Activated CD4-positive, alpha-beta memory T cell treated with anti-CD3 and anti-CD28 coated beads, Interleukin-2, amount 10 ng/mL, durations not matched to agents 7 days and 5 days (primary cell): ENCODE results near the gene PLA1A. TPM values are rescaled to one million over a fixed set of nuclear protein-coding genes. Genes with fewer than 3 reads are reported as not detected.
A peak's percentile ranks its signal among the peaks of the same experiment; 100 is the strongest.
"Not testable (repeated sequence)": the region's sequence is repeated elsewhere in the genome, so short reads cannot be mapped to it uniquely, and the experiment has no call there.

Experiments
- CTCF ChIA-PET: fragments of 350-600 bp; sonication (Branson Sonifier 250); formaldehyde crosslinking; loops from one replicate; lab custom pipeline; 2021; ENCODE audit warnings: antibody characterized with exemption, inconsistent platforms; lab: Charles Lee
- POLR2A ChIA-PET: fragments of 350-600 bp; sonication (Branson Sonifier 250); formaldehyde crosslinking; loops from one replicate; lab custom pipeline; 2021; ENCODE audit warnings: antibody characterized with exemption; lab: Charles Lee
- DNase-seq: peaks from one replicate; pipeline ENCODE4 v3.0.0-alpha.2; 2020
- H3K27ac Mint-ChIP-seq: one replicate; pipeline ENCODE4 v1.8.0; 2021; ENCODE audit warnings: mild to moderate bottlenecking, mixed read lengths
- H3K27me3 Mint-ChIP-seq: one replicate; pipeline ENCODE4 v1.8.0; 2021; ENCODE audit warnings: mixed read lengths
- H3K36me3 Mint-ChIP-seq: one replicate; pipeline ENCODE4 v1.8.0; 2021; ENCODE audit warnings: low read depth, mixed read lengths
- H3K4me1 Mint-ChIP-seq: one replicate; pipeline ENCODE4 v1.8.0; 2021; ENCODE audit warnings: mixed read lengths
- H3K4me3 Mint-ChIP-seq: one replicate; pipeline ENCODE4 v1.8.0; 2021; ENCODE audit warnings: mild to moderate bottlenecking, mixed read lengths
- H3K9me3 Mint-ChIP-seq: one replicate; pipeline ENCODE4 v1.8.0; 2021; ENCODE audit warnings: mixed read lengths
- total RNA-seq, 2 experiments: library from RNA; stranded (reverse); gene quantifications; one replicate each; pipeline ENCODE4 v1.2.3, GENCODE V29; 2021

PLA1A gene
- total RNA-seq, 2 experiments from 2014 or later: 0.25 TPM; not detected in 1

GRCh38 chr3:119558626-119559317, 38.9 kb upstream of the PLA1A start:
- peak overlapping the region; percentile 80 for H3K27ac Mint-ChIP-seq
- H3K4me1 Mint-ChIP-seq: peaks cover 76% of the 10 kb centered on the region
- H3K9me3 Mint-ChIP-seq: no peaks in the 10 kb centered on the region
- peaks cover 48% of the 10 kb centered on the region for H3K36me3 Mint-ChIP-seq
- H3K27me3 Mint-ChIP-seq: no peaks in the 10 kb centered on the region
- no peak for DNase-seq
- peak overlapping the region; percentile 70 for H3K4me3 Mint-ChIP-seq
- POLR2A ChIA-PET: interaction anchor here (1.0 to 6.0 kb wide), 11 partner anchors 14 to 535 kb away, joined by 3 to 32 read pairs (median 7); partner anchors contain the start of genes ADPRH, COX17, POGLUT1 and TIMMDC1
- CTCF ChIA-PET: interaction anchor here (0.6 to 4.3 kb wide), 18 partner anchors 9 to 537 kb away, joined by 3 to 21 read pairs (median 4); partner anchors contain the start of genes ADPRH, COX17, TIMMDC1 and TMEM39A

GRCh38 chr3:119559441-119559963, 38.2 kb upstream of the PLA1A start, which contains the start of gene CD80:
Gene CD80, minus strand, starts transcription at chr3:119559614. Its CDS starts 1,886 bp downstream, at chr3:119557728.
- Mint-ChIP-seq H3K27ac (peak within 1 kb of the TSS; percentile 80), H3K36me3 (peaks cover 44% of the 10 kb centered on the region), H3K4me3 (peak within 1 kb of the TSS; percentile 70), H3K27me3 (no peaks in the 10 kb centered on the region), H3K9me3 (no peaks in the 10 kb centered on the region), H3K4me1 (peaks cover 70% of the 10 kb centered on the region)
- CTCF ChIA-PET: interaction anchor here (0.7 to 4.3 kb wide), 22 partner anchors 9 to 168 kb away, joined by 3 to 21 read pairs (median 4); partner anchors contain the start of genes ADPRH, COX17, TIMMDC1 and TMEM39A
- DNase-seq: peak; percentile 87
- POLR2A ChIA-PET: interaction anchor here (0.9 to 6.0 kb wide), 12 partner anchors 14 to 534 kb away, joined by 3 to 32 read pairs (median 5); partner anchors contain the start of genes ADPRH, COX17, POGLUT1 and TIMMDC1

GRCh38 chr3:119560160-119560559, 37.5 kb upstream of the PLA1A start:
- ChIA-PET POLR2A (interaction anchor here (0.9 to 6.0 kb wide), 7 partner anchors 21 to 116 kb away, joined by 3 to 32 read pairs (median 27); partner anchors contain the start of genes ADPRH, COX17, TIMMDC1 and TMEM39A), CTCF (interaction anchor here (0.7 to 4.3 kb wide), 13 partner anchors 10 to 135 kb away, joined by 3 to 21 read pairs (median 4); partner anchors contain the start of genes ADPRH, COX17 and TMEM39A)
- Mint-ChIP-seq H3K4me1 (peaks cover 63% of the 10 kb centered on the region), H3K36me3 (peaks cover 38% of the 10 kb centered on the region), H3K27me3 (no peaks in the 10 kb centered on the region), H3K27ac (peak overlapping the region; percentile 80), H3K4me3 (no peak overlapping the region), H3K9me3 (no peaks in the 10 kb centered on the region)
- no peak for DNase-seq

DNA sequence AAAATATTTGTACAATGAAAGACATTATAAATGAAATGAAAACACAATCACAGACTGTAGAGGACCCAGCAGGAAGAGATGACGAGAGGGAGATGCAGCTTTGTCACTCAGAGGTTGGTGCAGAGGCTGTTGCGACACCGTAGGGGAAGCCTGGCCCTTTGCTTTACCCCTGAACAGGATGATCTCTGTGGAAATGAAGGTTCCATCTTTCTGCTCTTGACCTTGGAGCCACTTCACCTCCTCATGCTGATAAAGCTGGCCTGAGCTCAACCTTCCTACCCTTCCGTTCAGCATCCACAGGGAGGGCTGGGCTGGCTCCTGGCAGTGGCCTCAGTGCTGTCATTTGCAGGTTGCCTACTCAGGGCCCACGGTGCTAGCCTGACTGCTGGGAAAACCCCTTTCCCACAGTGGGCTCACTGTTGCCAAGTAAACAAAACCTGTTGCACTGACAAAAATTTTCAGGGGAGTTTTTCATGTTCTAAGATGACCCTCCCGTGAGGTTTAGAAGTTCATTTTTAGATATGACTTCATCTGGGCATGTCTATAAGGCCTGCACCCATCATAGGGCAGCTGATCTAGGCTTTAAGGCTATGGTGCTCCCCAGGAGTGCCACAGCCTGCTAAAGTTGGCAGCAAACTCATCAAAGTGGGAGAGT, 35.3 kb upstream of the PLA1A start:
- ChIA-PET POLR2A (interaction anchor here (0.8 to 2.0 kb wide), 4 partner anchors 64 to 268 kb away, joined by 3 to 8 read pairs (median 5); partner anchors contain the start of genes ARHGAP31, TIMMDC1 and TMEM39A), CTCF (interaction anchor here (1.2 to 1.5 kb wide), 2 partner anchors 15 to 118 kb away, joined by 4 to 5 read pairs; no protein-coding TSS in a partner anchor)
- peak; percentile 56 for DNase-seq
- no peaks in the 10 kb centered on the region for H3K9me3 Mint-ChIP-seq
- H3K27me3 Mint-ChIP-seq: peaks cover 6% of the 10 kb centered on the region
- peak overlapping the region; percentile 43 for H3K4me3 Mint-ChIP-seq
- H3K36me3 Mint-ChIP-seq: peaks cover 19% of the 10 kb centered on the region
- peaks cover 49% of the 10 kb centered on the region for H3K4me1 Mint-ChIP-seq
- H3K27ac Mint-ChIP-seq: peak overlapping the region; percentile 87

GRCh38 chr3:119563334-119563733, 34.4 kb upstream of the PLA1A start:
- CTCF ChIA-PET: interaction anchor here (1.2 to 1.5 kb wide), 2 partner anchors 14 to 118 kb away, joined by 4 to 5 read pairs; no protein-coding TSS in a partner anchor
- POLR2A ChIA-PET: interaction anchor here (0.8 to 2.0 kb wide), 4 partner anchors 65 to 269 kb away, joined by 3 to 8 read pairs (median 5); partner anchors contain the start of genes ARHGAP31, TIMMDC1 and TMEM39A
- H3K36me3 Mint-ChIP-seq: peaks cover 16% of the 10 kb centered on the region
- not testable (repeated sequence) for H3K27ac Mint-ChIP-seq, DNase-seq, H3K4me3 Mint-ChIP-seq, H3K27me3 Mint-ChIP-seq, H3K9me3 Mint-ChIP-seq
- peaks cover 40% of the 10 kb centered on the region for H3K4me1 Mint-ChIP-seq

DNA sequence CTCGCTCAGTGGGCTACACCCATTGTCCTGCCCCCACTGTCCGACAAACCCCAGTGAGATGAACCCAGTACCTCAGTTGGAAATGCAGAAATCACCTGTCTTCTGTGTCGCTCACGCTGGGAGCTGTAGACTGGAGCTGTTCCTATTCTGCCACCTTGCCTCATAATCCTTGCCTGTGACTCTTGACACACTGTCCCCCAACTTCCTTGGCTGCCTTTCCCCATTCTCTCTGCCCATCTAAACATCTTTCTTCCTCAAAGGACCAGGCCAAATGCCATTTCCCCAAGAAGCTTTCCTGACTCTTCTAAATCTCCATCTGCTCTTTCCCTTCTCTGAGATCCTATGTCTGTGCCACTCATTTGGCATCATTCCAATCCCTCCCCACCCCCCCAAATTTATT, 28.5 kb upstream of the PLA1A start:
- Mint-ChIP-seq H3K27me3 (peaks cover 13% of the 10 kb centered on the region), H3K4me3 (no peak overlapping the region), H3K4me1 (peaks cover 20% of the 10 kb centered on the region), H3K27ac (no peak overlapping the region), H3K36me3 (peaks cover 16% of the 10 kb centered on the region), H3K9me3 (peaks cover 4% of the 10 kb centered on the region)
- no peak for DNase-seq
- ChIA-PET POLR2A (no interaction called here), CTCF (interaction anchor here (1.2 kb wide), 1 partner anchor 9 kb away, joined by 3 read pairs; the partner anchor contains the start of gene CD80)

- POLR2A ChIA-PET: no interaction called here
- Mint-ChIP-seq H3K4me1 (peaks cover 27% of the 10 kb centered on the region), H3K9me3 (peaks cover 4% of the 10 kb centered on the region), H3K36me3 (peaks cover 12% of the 10 kb centered on the region), H3K27ac (no peak overlapping the region), H3K27me3 (peaks cover 13% of the 10 kb centered on the region), H3K4me3 (no peak overlapping the region)
- CTCF ChIA-PET: interaction anchor here (0.6 to 1.2 kb wide), 2 partner anchors 11 to 472 kb away, joined by 3 read pairs; partner anchors contain the start of gene CD80
- no peak for DNase-seq
Observed at GRCh38 chr3:119570229-119570628, 27.5 kb upstream of the PLA1A start.

- Mint-ChIP-seq H3K4me1 (peaks cover 25% of the 10 kb centered on the region), H3K27ac (no peak overlapping the region), H3K27me3 (peaks cover 11% of the 10 kb centered on the region), H3K4me3 (no peak overlapping the region), H3K36me3 (peaks cover 9% of the 10 kb centered on the region), H3K9me3 (peaks cover 4% of the 10 kb centered on the region)
- CTCF ChIA-PET: no interaction called here
- POLR2A ChIA-PET: interaction anchor here (1.2 kb wide), 1 partner anchor 9 kb away, joined by 3 read pairs; no protein-coding TSS in a partner anchor
- no peak for DNase-seq
Observed at GRCh38 chr3:119571230-119571629, 26.5 kb upstream of the PLA1A start.

- peaks cover 22% of the 10 kb centered on the region for H3K4me1 Mint-ChIP-seq
- peaks cover 9% of the 10 kb centered on the region for H3K27me3 Mint-ChIP-seq
- H3K4me3 Mint-ChIP-seq: no peak overlapping the region
- H3K27ac Mint-ChIP-seq: no peak overlapping the region
- CTCF ChIA-PET: no interaction called here
- POLR2A ChIA-PET: interaction anchor here (1.2 kb wide), 1 partner anchor 9 kb away, joined by 3 read pairs; no protein-coding TSS in a partner anchor
- H3K36me3 Mint-ChIP-seq: peaks cover 9% of the 10 kb centered on the region
- DNase-seq: no peak
- H3K9me3 Mint-ChIP-seq: peaks cover 4% of the 10 kb centered on the region
Observed at GRCh38 chr3:119571688-119572087, 26.0 kb upstream of the PLA1A start.

DNA sequence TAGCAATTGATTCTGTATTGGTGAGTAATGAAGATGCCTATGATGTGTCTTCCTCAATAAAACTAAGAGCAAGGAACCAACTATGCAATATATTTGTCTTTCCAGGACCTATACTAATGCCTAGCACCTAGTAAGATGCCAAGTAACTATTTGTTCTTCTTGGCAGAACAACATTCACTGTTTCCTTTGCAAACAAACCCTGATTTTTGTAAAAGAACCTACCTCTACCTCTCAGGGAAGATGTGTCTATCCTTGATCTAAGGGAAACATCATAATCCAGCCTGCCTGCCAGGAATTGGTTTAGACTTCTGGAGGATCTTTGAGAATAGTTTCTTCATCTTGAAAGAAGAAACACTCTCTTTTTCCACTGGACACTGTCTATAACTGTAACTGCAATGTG, 22.2 kb upstream of the PLA1A start:
- Mint-ChIP-seq H3K4me3 (no peak overlapping the region), H3K36me3 (no peaks in the 10 kb centered on the region), H3K27me3 (no peaks in the 10 kb centered on the region), H3K27ac (no peak overlapping the region), H3K9me3 (no peaks in the 10 kb centered on the region), H3K4me1 (peaks cover 22% of the 10 kb centered on the region)
- ChIA-PET CTCF (interaction anchor here (1.0 kb wide), 1 partner anchor 302 kb away, joined by 3 read pairs; no protein-coding TSS in a partner anchor), POLR2A (no interaction called here)
- no peak for DNase-seq

- H3K4me1 Mint-ChIP-seq: peaks cover 36% of the 10 kb centered on the region
- peak within 1 kb of the TSS; percentile 83 for H3K27ac Mint-ChIP-seq
- POLR2A ChIA-PET: interaction anchor here (1.3 to 3.9 kb wide), 9 partner anchors 8 to 116 kb away, joined by 3 to 31 read pairs (median 3); partner anchors contain the start of genes CD80, COX17, POGLUT1 and TMEM39A
- CTCF ChIA-PET: interaction anchor here (0.9 to 4.8 kb wide), 3 partner anchors 20 to 22 kb away, joined by 3 to 21 read pairs (median 4); partner anchors contain the start of gene CD80
- H3K36me3 Mint-ChIP-seq: peaks cover 4% of the 10 kb centered on the region
- DNase-seq: peak; percentile 68
- H3K27me3 Mint-ChIP-seq: no peaks in the 10 kb centered on the region
- H3K9me3 Mint-ChIP-seq: no peaks in the 10 kb centered on the region
- H3K4me3 Mint-ChIP-seq: peak within 1 kb of the TSS; percentile 87
Observed at GRCh38 chr3:119579366-119580066, 18.2 kb upstream of the PLA1A start, which contains the start of gene ADPRH. Gene ADPRH, plus strand, starts transcription at chr3:119579492. Its CDS starts 2,678 bp downstream, at chr3:119582170.
